ENCODE measurements around the gene G3BP2. TPM values are rescaled to one million over a fixed set of nuclear protein-coding genes. Genes with fewer than 3 reads are reported as not detected.

Gene G3BP2
- total RNA-seq, 6 donors from 2014 or later: 42.8 to 121 (median 97.1) TPM

GRCh38 chr4:75705198-75705977 is 32.2 kb upstream of the G3BP2 start:
- WGBS, 2 donors: 90 to 97% methylated on average over 6 of the region's 6 CpGs
- Histone ChIP-seq H3K36me3 (no peaks in the 10 kb centered on the region), H3K4me1 (no peaks in the 10 kb centered on the region), H3K27ac (no peak overlapping the region), H3K4me3 (no peak overlapping the region), H3K9me3 (no peaks in the 10 kb centered on the region), H3K27me3 (no peaks in the 10 kb centered on the region)
- DNase-seq (no peak), ATAC-seq (ENCODE audit: low FRiP score in 2 of 2) (no peak)
- TF ChIP-seq EP300 (IDR thresholded peaks at IDR 0.05) (no peak), POLR2A (IDR thresholded peaks at IDR 0.05) (no peak), POLR2AphosphoS5 (IDR thresholded peaks at IDR 0.05) (no peak), CTCF (IDR thresholded peaks at IDR 0.05) (no peak)

GRCh38 chr4:75702919-75703411 is 29.8 kb upstream of the G3BP2 start:
- no peak for DNase-seq
- TF ChIP-seq POLR2AphosphoS5 (IDR thresholded peaks at IDR 0.05) (no peak), EP300 (IDR thresholded peaks at IDR 0.05) (no peak), CTCF (IDR thresholded peaks at IDR 0.05) (no peak), POLR2A (IDR thresholded peaks at IDR 0.05) (no peak)
- no peaks in the 10 kb centered on the region for H3K36me3 ChIP-seq
- no peaks in the 10 kb centered on the region for H3K27me3 ChIP-seq
- H3K4me1 ChIP-seq: peaks cover 0 to 6% (median 0%) of the 10 kb centered on the region in 4 donors
- no peak overlapping the region for H3K27ac ChIP-seq
- no peaks in the 10 kb centered on the region for H3K9me3 ChIP-seq
- ATAC-seq (ENCODE audit: low FRiP score in 2 of 2): no peak
- no peak overlapping the region for H3K4me3 ChIP-seq
- 75 to 76% methylated on average over 4 of the region's 4 CpGs for WGBS, 2 donors

- DNase-seq (no peak), ATAC-seq (ENCODE audit: low FRiP score in 2 of 2) (no peak)
- H3K9me3 ChIP-seq: no peaks in the 10 kb centered on the region
- H3K4me3 ChIP-seq: no peak overlapping the region
- H3K4me1 ChIP-seq: peaks cover 0 to 6% (median 0%) of the 10 kb centered on the region in 4 donors
- no peaks in the 10 kb centered on the region for H3K27me3 ChIP-seq
- H3K36me3 ChIP-seq: no peaks in the 10 kb centered on the region
- no peak overlapping the region for H3K27ac ChIP-seq
- 0% methylated on average over 1 of the region's 1 CpG for WGBS, 2 donors
- TF ChIP-seq EP300 (IDR thresholded peaks at IDR 0.05) (no peak), POLR2AphosphoS5 (IDR thresholded peaks at IDR 0.05) (no peak), CTCF (IDR thresholded peaks at IDR 0.05) (no peak), POLR2A (IDR thresholded peaks at IDR 0.05) (no peak)
These were observed 26.1 kb upstream of the G3BP2 start for GRCh38 chr4:75699299-75699698.

GRCh38 chr4:75698963-75699228 is 25.7 kb upstream of the G3BP2 start:
- Histone ChIP-seq H3K9me3 (no peaks in the 10 kb centered on the region), H3K27me3 (no peaks in the 10 kb centered on the region), H3K4me3 (peak overlapping the region in 1 of 4 donors; percentile 11), H3K4me1 (peaks cover 0 to 6% (median 0%) of the 10 kb centered on the region in 4 donors), H3K36me3 (no peaks in the 10 kb centered on the region), H3K27ac (peak overlapping the region in 2 of 4 donors; percentile 49 to 67)
- peak in 1 of 2 donors; percentile 20 for ATAC-seq (ENCODE audit: low FRiP score in 2 of 2)
- DNase-seq: no peak
- WGBS, 2 donors: 53 to 60% methylated on average over 2 of the region's 2 CpGs
- TF ChIP-seq EP300 (IDR thresholded peaks at IDR 0.05) (no peak), POLR2A (IDR thresholded peaks at IDR 0.05) (no peak), CTCF (IDR thresholded peaks at IDR 0.05) (no peak), POLR2AphosphoS5 (IDR thresholded peaks at IDR 0.05) (no peak)
